Measurements from ENCODE around the gene GAS2L3. TPM values are rescaled to one million over a fixed set of nuclear protein-coding genes. Genes with fewer than 3 reads are reported as not detected.

Gene GAS2L3
- polyA plus RNA-seq, 1 donor (not counting 4 experiments of a cell fraction or from before 2014, with no cell fraction given): 3.6 TPM

GRCh38 chr12:100579844-100580243 lies 6.4 kb downstream of the GAS2L3 start:
- FAIRE-seq: no peak
- H4K20me1 ChIP-seq (ENCODE audit: control insufficient read depth, extremely low read depth, insufficient read depth, low read length): no peaks in the 10 kb centered on the region

GRCh38 chr12:100584256-100584655 lies 10.8 kb downstream of the GAS2L3 start:
- no peak overlapping the region for H3K27ac ChIP-seq (ENCODE audit: control insufficient read depth, insufficient read depth, low read length)
- TF ChIP-seq EZH2 (IDR thresholded peaks at IDR 0.05; ENCODE audit: low read length): no peak
- TF ChIP-seq CTCF (optimal IDR thresholded peaks at IDR 0.05 in 1 of 3, IDR thresholded peaks at IDR 0.05 in 1 of 3, conservative IDR thresholded peaks at IDR 0.05 in 1 of 3; ENCODE audit: extremely low read depth in 1 of 3, insufficient read depth in 2 of 3, low read length in 3 of 3): no peak
- peaks cover 2% of the 10 kb centered on the region for H3K79me2 ChIP-seq (ENCODE audit: control insufficient read depth, insufficient read depth, low read length)
- FAIRE-seq (no peak), DNase-seq (ENCODE audit: low read depth, low spot score) (no peak)
- no peak overlapping the region for H3K9ac ChIP-seq (ENCODE audit: control insufficient read depth, extremely low read depth, insufficient read depth, low read length)
- H3K4me2 ChIP-seq (ENCODE audit: control insufficient read depth, extremely low read depth, insufficient read depth, low read depth, low read length): no peak overlapping the region
- H3K9me3 ChIP-seq (ENCODE audit: control insufficient read depth, low read depth, low read length): no peaks in the 10 kb centered on the region
- no peaks in the 10 kb centered on the region for H3K36me3 ChIP-seq (ENCODE audit: control insufficient read depth in 2 of 2, extremely low read depth in 1 of 2, insufficient read depth in 2 of 2, low read length in 2 of 2)
- no peaks in the 10 kb centered on the region for H3K4me1 ChIP-seq (ENCODE audit: control insufficient read depth, extremely low read depth, insufficient read depth, low read length)
- H4K20me1 ChIP-seq (ENCODE audit: control insufficient read depth, extremely low read depth, insufficient read depth, low read length): no peaks in the 10 kb centered on the region
- H3K27me3 ChIP-seq (ENCODE audit: control insufficient read depth, extremely low read depth, insufficient read depth, low read length): no peaks in the 10 kb centered on the region
- no peaks in the 10 kb centered on the region for H3K9me1 ChIP-seq (ENCODE audit: control insufficient read depth, extremely low read depth, insufficient read depth, low read length)
- H2AFZ ChIP-seq (ENCODE audit: control insufficient read depth, low read length): no peak overlapping the region
- H3K4me3 ChIP-seq (ENCODE audit: control insufficient read depth in 2 of 3, extremely low read depth in 1 of 3, insufficient read depth in 2 of 3, low read depth in 1 of 3, low read length in 3 of 3): no peak overlapping the region
- dilution Hi-C loops (cut with MboI; ENCODE audit: extremely low pct_ligation_motif_present, low sequenced_read_pairs): no loop called here

More at GRCh38 chr12:100579844-100580243, 6.4 kb downstream of the GAS2L3 start:
- H3K4me3 ChIP-seq (ENCODE audit: control insufficient read depth in 2 of 3, extremely low read depth in 1 of 3, insufficient read depth in 2 of 3, low read depth in 1 of 3, low read length in 3 of 3): no peak overlapping the region
- H3K36me3 ChIP-seq (ENCODE audit: control insufficient read depth in 2 of 2, extremely low read depth in 1 of 2, insufficient read depth in 2 of 2, low read length in 2 of 2): no peaks in the 10 kb centered on the region
- DNase-seq (ENCODE audit: low read depth, low spot score): no peak
- dilution Hi-C loops (cut with MboI; ENCODE audit: extremely low pct_ligation_motif_present, low sequenced_read_pairs): no loop called here
- no peak overlapping the region for H2AFZ ChIP-seq (ENCODE audit: control insufficient read depth, low read length)
- no peak overlapping the region for H3K27ac ChIP-seq (ENCODE audit: control insufficient read depth, insufficient read depth, low read length)
- peaks cover 9% of the 10 kb centered on the region for H3K4me1 ChIP-seq (ENCODE audit: control insufficient read depth, extremely low read depth, insufficient read depth, low read length)
- peaks cover 7% of the 10 kb centered on the region for H3K79me2 ChIP-seq (ENCODE audit: control insufficient read depth, insufficient read depth, low read length)
- H3K9me1 ChIP-seq (ENCODE audit: control insufficient read depth, extremely low read depth, insufficient read depth, low read length): no peaks in the 10 kb centered on the region
- H3K27me3 ChIP-seq (ENCODE audit: control insufficient read depth, extremely low read depth, insufficient read depth, low read length): no peaks in the 10 kb centered on the region
- H3K9ac ChIP-seq (ENCODE audit: control insufficient read depth, extremely low read depth, insufficient read depth, low read length): no peak overlapping the region
- H3K9me3 ChIP-seq (ENCODE audit: control insufficient read depth, low read depth, low read length): no peaks in the 10 kb centered on the region
- H3K4me2 ChIP-seq (ENCODE audit: control insufficient read depth, extremely low read depth, insufficient read depth, low read depth, low read length): no peak overlapping the region
- TF ChIP-seq EZH2 (IDR thresholded peaks at IDR 0.05; ENCODE audit: low read length): no peak
- no peak for TF ChIP-seq CTCF (optimal IDR thresholded peaks at IDR 0.05 in 1 of 3, IDR thresholded peaks at IDR 0.05 in 1 of 3, conservative IDR thresholded peaks at IDR 0.05 in 1 of 3; ENCODE audit: extremely low read depth in 1 of 3, insufficient read depth in 2 of 3, low read length in 3 of 3)
